Activated naive CD4-positive, alpha-beta T cell (primary cell): ENCODE measurements around the gene HUS1B.

Experiments used
- DNase-seq, 4 experiments: peaks; one replicate each; lab custom pipeline; 2025; lab: John Stamatoyannopoulos, UW

HUS1B gene

DNA sequence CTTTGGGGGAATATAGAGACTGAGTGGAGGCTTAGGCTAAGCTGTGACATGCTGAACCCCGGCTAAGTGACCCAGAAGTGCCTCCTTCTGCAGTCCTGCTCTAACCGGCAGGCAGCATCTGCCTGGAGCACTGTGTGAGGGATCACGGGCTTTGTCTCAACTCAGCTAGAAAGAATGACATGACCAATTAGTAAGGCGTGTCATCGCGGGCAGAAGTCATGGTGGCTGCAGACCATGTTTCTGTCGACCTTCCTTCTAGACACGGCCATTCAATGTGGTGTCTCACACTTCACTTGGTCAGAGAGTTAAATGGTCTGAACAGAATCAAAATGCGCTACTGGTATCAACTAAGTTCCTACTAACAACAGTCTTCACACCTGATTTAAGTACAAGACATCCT is 35.0 kb downstream of the HUS1B start:
- DNase-seq, result no peak

DNA sequence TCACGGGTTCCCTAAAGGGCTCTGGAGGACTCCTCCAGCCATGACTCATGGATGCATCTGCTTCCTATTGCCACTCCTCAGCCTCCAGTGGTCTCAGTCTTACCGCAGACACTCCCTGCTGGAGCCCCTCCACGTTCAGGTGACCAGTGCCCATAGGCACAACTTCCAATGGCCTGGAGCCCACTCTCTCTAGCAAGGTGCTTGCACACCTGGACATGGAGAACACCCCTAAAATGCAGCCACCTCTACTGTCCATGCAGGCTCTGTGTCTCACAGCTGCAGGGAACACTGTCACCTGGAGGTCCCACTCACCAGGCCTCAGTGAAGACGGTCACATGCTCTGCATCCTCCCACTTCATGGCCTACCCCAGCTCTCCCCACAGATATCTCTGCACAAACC is 36.0 kb downstream of the HUS1B start:
- no peak for DNase-seq

DNA sequence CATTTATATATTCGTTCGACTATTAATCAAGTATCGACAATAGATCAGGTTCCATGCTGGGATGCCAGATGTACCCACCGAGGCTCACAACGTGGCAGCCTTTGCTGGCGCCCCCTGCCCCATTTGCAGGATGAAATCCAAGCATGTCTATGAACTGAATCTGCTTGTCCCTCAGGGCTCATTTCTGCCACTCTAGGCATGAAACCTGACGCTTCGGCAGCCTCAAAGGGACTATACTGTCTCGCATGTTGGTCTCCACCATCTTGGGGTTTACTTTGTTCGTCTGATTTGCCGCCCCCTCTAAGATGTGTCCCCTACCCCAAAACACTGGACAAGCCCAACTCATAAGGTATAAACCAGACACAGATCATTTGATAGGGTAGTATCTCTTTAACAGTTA is 36.7 kb downstream of the HUS1B start:
- DNase-seq, result no peak

DNA sequence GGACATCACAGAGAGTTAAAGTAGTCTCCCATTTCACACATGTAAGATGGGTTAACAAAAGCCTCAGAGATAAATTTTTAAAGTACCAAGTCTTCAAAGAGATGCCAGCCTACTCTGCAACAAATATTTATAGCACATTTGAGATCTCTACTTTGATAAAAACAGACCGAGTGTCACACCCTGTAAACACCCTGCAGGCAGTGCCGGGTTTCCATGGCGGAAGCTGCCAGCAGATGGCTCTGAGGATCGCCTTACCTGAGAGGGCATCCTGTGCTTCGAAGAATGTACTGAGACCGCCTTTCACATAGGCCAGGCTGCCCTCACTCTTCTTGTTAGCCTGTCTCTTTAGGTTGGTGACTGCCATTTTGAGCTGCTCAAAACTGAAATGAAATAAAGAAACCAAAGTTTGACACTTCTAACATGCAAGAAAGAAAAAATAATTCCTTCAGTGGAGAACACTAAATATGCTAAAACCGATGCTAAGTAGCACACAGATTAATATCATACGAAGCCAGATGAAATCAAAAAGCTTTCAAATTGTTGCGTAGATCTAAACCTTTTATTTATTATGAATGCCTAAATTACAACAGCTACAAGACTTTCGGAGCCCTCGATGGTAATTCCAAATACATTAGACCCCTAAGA is 39.3 kb downstream of the HUS1B start:
- DNase-seq, result no peak

DNA sequence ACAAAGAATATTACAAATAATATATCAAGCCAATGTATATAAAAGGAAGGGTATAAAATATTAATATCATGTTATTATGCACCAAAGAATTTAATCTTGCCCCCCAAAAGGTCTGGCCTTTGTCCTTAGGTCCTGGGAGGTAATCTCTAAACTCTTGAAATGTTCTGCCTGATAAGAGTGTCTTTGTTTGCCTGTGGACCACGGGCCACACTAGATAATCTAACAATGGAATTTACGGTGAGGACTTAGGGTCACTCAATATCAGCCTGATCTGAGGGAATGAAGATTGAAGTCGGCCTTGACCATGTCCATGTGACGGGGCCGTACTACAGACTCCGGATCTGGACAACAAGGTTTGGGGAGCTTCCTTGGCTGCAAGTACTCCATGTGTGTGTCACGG is 42.9 kb downstream of the HUS1B start:
- DNase-seq, result no peak

DNA sequence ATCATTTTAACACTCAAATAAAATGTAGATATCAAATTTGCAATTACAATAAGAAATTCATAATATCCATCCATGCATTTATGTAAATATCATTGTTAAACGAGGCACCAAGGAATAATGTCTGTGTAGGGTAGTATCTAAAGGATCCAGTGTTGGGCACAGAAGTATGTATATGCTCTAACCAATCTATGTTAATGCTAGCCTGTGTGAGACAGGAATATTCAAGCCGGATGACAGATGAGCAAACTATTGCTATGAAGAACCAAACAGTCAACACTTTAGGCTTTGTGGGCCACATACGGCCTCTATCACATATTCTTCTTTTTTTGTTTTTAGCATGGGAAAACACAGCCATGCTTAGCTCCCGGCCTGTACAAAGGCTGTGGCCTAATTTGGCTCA is 45.0 kb downstream of the HUS1B start:
- DNase-seq, result no peak

DNA sequence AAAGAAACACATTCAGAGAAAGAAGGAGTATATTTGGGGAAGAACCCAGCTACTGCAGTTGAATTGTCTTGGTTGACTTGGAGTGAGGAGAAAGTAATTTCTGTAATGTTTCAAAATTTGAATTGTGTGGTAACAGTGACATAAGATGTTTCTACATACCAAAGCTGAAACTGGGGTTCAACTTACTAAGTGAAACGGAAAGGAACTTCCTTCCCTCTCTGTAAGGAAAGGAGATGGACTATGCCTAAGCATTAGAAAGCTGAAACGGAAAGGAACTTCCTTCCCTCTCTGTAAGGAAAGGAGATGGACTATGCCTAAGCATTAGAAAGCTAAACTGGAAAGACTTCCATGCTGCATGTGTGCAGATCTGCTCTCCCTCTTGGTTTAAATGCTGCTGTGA is 46.0 kb downstream of the HUS1B start:
- no peak for DNase-seq

DNA sequence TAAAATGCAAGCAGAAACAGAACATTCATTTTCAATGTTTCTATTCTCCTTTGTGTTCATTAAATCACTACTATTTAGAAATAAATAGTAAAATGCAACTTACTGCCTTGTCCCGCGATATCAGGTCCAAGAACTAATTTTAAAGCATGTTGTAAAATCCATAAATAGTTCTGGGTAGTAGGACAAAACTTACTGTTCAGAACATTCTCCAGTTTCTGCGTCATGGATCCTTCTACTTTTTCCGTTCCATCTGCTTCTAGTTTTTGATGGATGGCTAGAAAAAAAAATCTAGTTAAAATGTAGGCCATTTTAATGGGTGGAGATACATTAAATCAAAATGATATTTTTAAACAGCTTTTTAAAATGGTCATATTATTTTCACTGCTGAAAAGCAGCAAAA is 47.0 kb downstream of the HUS1B start:
- no peak for DNase-seq

DNA sequence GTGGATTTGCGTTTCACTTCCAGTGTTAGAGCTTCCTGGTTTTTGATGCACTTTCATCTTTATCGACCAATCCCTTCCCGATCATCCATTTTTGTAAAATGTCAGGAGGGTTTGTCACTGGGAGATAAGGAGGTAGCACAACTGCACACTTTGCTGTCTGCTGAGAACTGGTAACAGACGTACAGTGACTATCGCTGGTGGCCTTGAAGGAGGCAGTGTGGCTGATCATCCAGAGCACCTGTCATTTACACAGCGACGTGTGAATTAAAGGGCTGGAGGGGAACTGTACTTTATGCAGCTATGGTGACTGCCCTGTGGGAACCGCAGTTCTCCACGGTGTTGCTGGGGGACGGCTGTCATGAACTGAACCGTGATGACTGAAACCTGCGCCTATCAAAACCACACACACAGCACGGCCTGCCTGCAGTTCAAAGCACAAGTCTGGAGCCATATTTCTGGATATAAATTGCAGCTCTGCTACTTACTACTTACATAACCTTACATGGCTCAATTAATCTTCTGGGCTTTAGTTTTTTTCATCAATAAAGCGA is 50.0 kb downstream of the HUS1B start:
- no peak for DNase-seq
